ENCODE data around the gene PLEKHG4B.
"Not testable (repeated sequence)": the region's sequence is repeated elsewhere in the genome, so short reads cannot be mapped to it uniquely, and the experiment has no call there.

The PLEKHG4B gene

GRCh38 chr5:192970-193831 is 101.2 kb downstream of the PLEKHG4B start:
- H3K36me3 ChIP-seq (ENCODE audit: control insufficient read depth, insufficient read depth, low read length), result no peaks in the 10 kb centered on the region
- H3K4me3 ChIP-seq (ENCODE audit: low read depth, low read length), result no peak overlapping the region
- no peak overlapping the region for H3K27ac ChIP-seq (ENCODE audit: low read depth, low read length)
- no peaks in the 10 kb centered on the region for H3K9me3 ChIP-seq (ENCODE audit: control insufficient read depth, insufficient read depth, low read length)
- no peak overlapping the region for H3K9ac ChIP-seq (ENCODE audit: low read depth, low read length)
- H3K4me1 ChIP-seq (ENCODE audit: control insufficient read depth, insufficient read depth, low read length), result peaks cover 6% of the 10 kb centered on the region; the same call in 1 of the 2 replicates
- H3K27me3 ChIP-seq (ENCODE audit: control insufficient read depth, insufficient read depth, low read length), result no peaks in the 10 kb centered on the region

- Histone ChIP-seq H3K4me1 (ENCODE audit: control insufficient read depth, insufficient read depth, low read length) (no peaks in the 10 kb centered on the region), H3K27me3 (ENCODE audit: control insufficient read depth, insufficient read depth, low read length) (no peaks in the 10 kb centered on the region), H3K36me3 (ENCODE audit: control insufficient read depth, insufficient read depth, low read length) (no peaks in the 10 kb centered on the region), H3K27ac (ENCODE audit: low read depth, low read length) (no peak overlapping the region), H3K9ac (ENCODE audit: low read depth, low read length) (no peak overlapping the region), H3K9me3 (ENCODE audit: control insufficient read depth, insufficient read depth, low read length) (no peaks in the 10 kb centered on the region), H3K4me3 (ENCODE audit: low read depth, low read length) (no peak overlapping the region)
Observed at GRCh38 chr5:194102-194501, 102.1 kb downstream of the PLEKHG4B start.

GRCh38 chr5:194603-195209 is 102.7 kb downstream of the PLEKHG4B start:
- no peaks in the 10 kb centered on the region for H3K9me3 ChIP-seq (ENCODE audit: control insufficient read depth, insufficient read depth, low read length)
- H3K4me1 ChIP-seq (ENCODE audit: control insufficient read depth, insufficient read depth, low read length), result no peaks in the 10 kb centered on the region
- no peak overlapping the region for H3K9ac ChIP-seq (ENCODE audit: low read depth, low read length)
- H3K36me3 ChIP-seq (ENCODE audit: control insufficient read depth, insufficient read depth, low read length), result no peaks in the 10 kb centered on the region
- H3K27ac ChIP-seq (ENCODE audit: low read depth, low read length), result no peak overlapping the region
- H3K4me3 ChIP-seq (ENCODE audit: low read depth, low read length), result no peak overlapping the region
- H3K27me3 ChIP-seq (ENCODE audit: control insufficient read depth, insufficient read depth, low read length), result no peaks in the 10 kb centered on the region

DNA sequence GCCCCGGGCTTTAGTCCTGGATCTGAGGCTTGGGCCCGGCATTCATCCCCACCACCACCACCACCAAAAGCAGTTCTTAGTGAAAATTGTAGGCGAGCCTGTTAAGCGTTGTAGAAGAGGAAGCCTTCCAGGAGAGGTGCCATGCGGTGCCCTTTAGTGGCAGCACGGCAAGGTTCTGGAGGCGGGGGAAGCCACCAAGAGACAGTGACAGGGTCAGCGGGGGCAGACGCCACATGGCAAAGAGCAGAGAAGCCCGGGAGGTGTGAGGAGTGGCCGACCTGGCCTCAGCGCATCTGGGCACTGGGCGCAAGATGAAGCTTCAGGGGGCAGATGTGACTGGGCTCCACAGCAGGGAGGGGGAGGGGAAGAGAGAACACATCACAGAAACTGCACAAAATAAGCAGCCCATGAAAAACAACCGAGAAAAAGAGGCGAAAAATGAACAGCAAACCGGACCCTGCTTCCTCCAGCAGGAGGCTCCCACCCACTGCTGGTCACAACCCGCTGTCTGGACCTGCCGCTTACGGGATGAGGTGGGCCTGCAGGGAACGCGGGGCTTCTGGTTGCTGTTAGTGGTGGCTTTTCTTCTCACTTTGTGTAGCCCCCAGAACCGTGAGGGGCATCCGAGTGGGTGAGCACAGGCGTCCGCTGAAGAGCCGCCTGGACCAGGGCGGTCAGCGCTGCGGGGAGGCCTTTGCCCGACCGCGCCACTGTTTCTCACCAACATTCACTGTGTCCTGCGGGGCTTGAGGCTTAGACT is 103.6 kb downstream of the PLEKHG4B start:
- Histone ChIP-seq H3K4me1 (ENCODE audit: control insufficient read depth, insufficient read depth, low read length) (no peaks in the 10 kb centered on the region), H3K9ac (ENCODE audit: low read depth, low read length) (no peak overlapping the region), H3K27ac (ENCODE audit: low read depth, low read length) (no peak overlapping the region), H3K9me3 (ENCODE audit: control insufficient read depth, insufficient read depth, low read length) (no peaks in the 10 kb centered on the region), H3K36me3 (ENCODE audit: control insufficient read depth, insufficient read depth, low read length) (no peaks in the 10 kb centered on the region), H3K4me3 (ENCODE audit: low read depth, low read length) (no peak overlapping the region), H3K27me3 (ENCODE audit: control insufficient read depth, insufficient read depth, low read length) (no peaks in the 10 kb centered on the region)

DNA sequence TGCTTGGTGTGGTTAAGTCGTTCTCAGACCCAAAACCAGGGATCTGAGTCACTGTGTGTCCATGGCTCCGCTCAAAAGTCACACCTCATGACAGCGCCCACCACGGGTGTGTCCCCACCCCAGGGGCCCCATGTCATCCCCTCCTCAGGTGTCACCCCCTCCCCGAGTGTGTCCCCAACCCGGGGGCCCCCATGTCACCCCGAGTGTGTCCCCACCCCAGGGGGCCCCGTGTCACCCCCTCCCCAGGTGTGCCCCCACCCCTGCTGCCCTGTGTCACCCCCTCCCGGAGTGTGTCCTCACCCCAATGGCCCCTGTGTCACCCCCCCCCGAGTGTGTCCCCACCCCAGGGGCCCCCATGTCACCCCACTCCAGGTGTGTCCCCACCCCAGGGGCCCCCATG is 104.4 kb downstream of the PLEKHG4B start:
- Histone ChIP-seq H3K27ac (ENCODE audit: low read depth, low read length) (no peak overlapping the region), H3K4me1 (ENCODE audit: control insufficient read depth, insufficient read depth, low read length) (no peaks in the 10 kb centered on the region), H3K9ac (ENCODE audit: low read depth, low read length) (no peak overlapping the region), H3K9me3 (ENCODE audit: control insufficient read depth, insufficient read depth, low read length) (no peaks in the 10 kb centered on the region), H3K36me3 (ENCODE audit: control insufficient read depth, insufficient read depth, low read length) (no peaks in the 10 kb centered on the region), H3K4me3 (ENCODE audit: low read depth, low read length) (no peak overlapping the region), H3K27me3 (ENCODE audit: control insufficient read depth, insufficient read depth, low read length) (no peaks in the 10 kb centered on the region)

GRCh38 chr5:197031-197430 is 105.1 kb downstream of the PLEKHG4B start:
- not testable (repeated sequence) for H3K36me3 ChIP-seq (ENCODE audit: control insufficient read depth, insufficient read depth, low read length); H3K27me3 ChIP-seq (ENCODE audit: control insufficient read depth, insufficient read depth, low read length); H3K4me1 ChIP-seq (ENCODE audit: control insufficient read depth, insufficient read depth, low read length); H3K4me3 ChIP-seq (ENCODE audit: low read depth, low read length); H3K9me3 ChIP-seq (ENCODE audit: control insufficient read depth, insufficient read depth, low read length); H3K27ac ChIP-seq (ENCODE audit: low read depth, low read length); H3K9ac ChIP-seq (ENCODE audit: low read depth, low read length)

- no peak overlapping the region for H3K4me3 ChIP-seq (ENCODE audit: low read depth, low read length)
- no peak overlapping the region for H3K9ac ChIP-seq (ENCODE audit: low read depth, low read length)
- H3K9me3 ChIP-seq (ENCODE audit: control insufficient read depth, insufficient read depth, low read length), result no peaks in the 10 kb centered on the region
- H3K27ac ChIP-seq (ENCODE audit: low read depth, low read length), result no peak overlapping the region
- no peaks in the 10 kb centered on the region for H3K27me3 ChIP-seq (ENCODE audit: control insufficient read depth, insufficient read depth, low read length)
- no peaks in the 10 kb centered on the region for H3K4me1 ChIP-seq (ENCODE audit: control insufficient read depth, insufficient read depth, low read length)
- no peaks in the 10 kb centered on the region for H3K36me3 ChIP-seq (ENCODE audit: control insufficient read depth, insufficient read depth, low read length)
Observed at GRCh38 chr5:197892-198489, 106.0 kb downstream of the PLEKHG4B start.

- Histone ChIP-seq H3K9ac (ENCODE audit: low read depth, low read length) (no peak overlapping the region), H3K4me1 (ENCODE audit: control insufficient read depth, insufficient read depth, low read length) (no peaks in the 10 kb centered on the region), H3K4me3 (ENCODE audit: low read depth, low read length) (no peak overlapping the region), H3K27me3 (ENCODE audit: control insufficient read depth, insufficient read depth, low read length) (no peaks in the 10 kb centered on the region), H3K9me3 (ENCODE audit: control insufficient read depth, insufficient read depth, low read length) (no peaks in the 10 kb centered on the region), H3K36me3 (ENCODE audit: control insufficient read depth, insufficient read depth, low read length) (peaks cover 1% of the 10 kb centered on the region), H3K27ac (ENCODE audit: low read depth, low read length) (no peak overlapping the region)
Observed at GRCh38 chr5:198516-199196, 106.7 kb downstream of the PLEKHG4B start.

GRCh38 chr5:199197-199949 is 107.4 kb downstream of the PLEKHG4B start:
- Histone ChIP-seq H3K9me3 (ENCODE audit: control insufficient read depth, insufficient read depth, low read length) (no peaks in the 10 kb centered on the region), H3K36me3 (ENCODE audit: control insufficient read depth, insufficient read depth, low read length) (peaks cover 8% of the 10 kb centered on the region), H3K9ac (ENCODE audit: low read depth, low read length) (no peak overlapping the region), H3K27ac (ENCODE audit: low read depth, low read length) (no peak overlapping the region), H3K27me3 (ENCODE audit: control insufficient read depth, insufficient read depth, low read length) (no peaks in the 10 kb centered on the region), H3K4me1 (ENCODE audit: control insufficient read depth, insufficient read depth, low read length) (no peaks in the 10 kb centered on the region), H3K4me3 (ENCODE audit: low read depth, low read length) (no peak overlapping the region)
